ENCODE results near the gene GSTA2.
"Not testable (repeated sequence)": the region's sequence is repeated elsewhere in the genome, so short reads cannot be mapped to it uniquely, and the experiment has no call there.

The GSTA2 gene

DNA sequence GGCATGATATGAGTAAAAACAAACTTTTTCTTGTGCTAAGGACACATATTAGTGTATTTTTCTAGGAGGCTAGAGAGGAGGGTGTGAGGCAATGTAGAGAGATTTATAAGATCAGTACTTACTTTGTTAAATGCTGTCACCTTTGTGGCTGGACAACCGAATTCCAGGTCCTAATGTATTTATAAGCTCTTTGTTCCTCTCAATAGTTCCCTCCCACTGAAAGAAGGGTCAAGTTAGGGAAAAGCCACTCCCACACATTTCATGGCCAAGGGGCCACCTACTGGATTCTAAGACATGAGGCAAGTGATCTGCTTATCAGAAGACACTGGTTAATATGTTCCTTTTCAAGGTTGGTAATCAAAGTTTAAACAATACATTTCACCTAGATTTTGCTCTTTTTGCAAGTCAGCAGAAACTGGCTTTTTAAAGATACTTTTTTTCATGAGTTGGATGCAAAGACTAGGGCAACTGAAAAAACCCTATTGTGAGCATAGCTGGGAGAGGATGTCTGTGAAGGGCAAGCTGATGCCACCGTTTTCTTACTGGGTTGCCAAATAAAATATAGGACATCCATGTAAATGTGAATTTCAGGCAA is at the start of gene GSTA2:
GSTA2 (minus strand) TSS at position 154 of the 595 bp plus-strand sequence. CDS start 5,528 bp downstream, outside the sequence.
- DNase-seq (ENCODE audit: low read depth): not testable (repeated sequence)

DNA sequence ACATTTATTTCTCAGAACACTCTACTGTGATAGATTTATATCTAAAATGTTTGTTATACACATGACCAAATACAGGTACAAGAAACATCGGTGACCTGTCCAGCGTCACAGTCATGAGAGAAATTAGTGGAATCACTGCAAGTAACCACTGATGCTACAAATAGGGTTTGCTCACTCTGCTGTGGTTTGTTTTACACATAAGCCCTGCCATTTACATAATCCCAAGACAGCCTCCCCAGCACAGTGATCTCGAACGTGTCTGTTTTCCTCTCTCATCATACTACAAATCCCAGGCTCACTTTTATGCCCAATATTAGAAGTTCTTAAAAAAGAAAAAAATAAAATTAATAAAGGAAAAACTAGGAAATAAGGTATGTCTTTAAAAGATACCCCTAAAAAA is 46.5 kb upstream of the GSTA2 start:
- not testable (repeated sequence) for DNase-seq (ENCODE audit: low read depth)

DNA sequence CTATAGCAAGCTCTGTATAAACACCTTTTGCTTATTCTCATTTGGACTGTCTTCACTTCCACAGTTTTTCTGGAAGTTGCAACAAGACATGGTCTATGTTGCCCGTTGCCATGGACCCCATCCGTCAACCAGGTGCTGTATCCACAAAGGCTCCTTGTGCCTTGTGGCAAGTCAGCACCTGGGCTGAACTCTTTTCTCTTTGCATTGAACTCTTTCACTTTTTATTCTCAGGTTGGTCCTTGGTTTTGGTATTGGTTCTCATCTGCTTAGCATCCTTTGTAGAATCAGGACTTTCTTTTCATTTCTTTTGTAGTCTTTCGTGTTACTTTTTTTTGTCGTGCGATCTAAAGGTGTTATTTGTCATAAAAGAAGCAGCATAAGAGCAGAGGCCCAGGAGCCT is 45.4 kb upstream of the GSTA2 start:
- no peak for DNase-seq (ENCODE audit: low read depth)

DNA sequence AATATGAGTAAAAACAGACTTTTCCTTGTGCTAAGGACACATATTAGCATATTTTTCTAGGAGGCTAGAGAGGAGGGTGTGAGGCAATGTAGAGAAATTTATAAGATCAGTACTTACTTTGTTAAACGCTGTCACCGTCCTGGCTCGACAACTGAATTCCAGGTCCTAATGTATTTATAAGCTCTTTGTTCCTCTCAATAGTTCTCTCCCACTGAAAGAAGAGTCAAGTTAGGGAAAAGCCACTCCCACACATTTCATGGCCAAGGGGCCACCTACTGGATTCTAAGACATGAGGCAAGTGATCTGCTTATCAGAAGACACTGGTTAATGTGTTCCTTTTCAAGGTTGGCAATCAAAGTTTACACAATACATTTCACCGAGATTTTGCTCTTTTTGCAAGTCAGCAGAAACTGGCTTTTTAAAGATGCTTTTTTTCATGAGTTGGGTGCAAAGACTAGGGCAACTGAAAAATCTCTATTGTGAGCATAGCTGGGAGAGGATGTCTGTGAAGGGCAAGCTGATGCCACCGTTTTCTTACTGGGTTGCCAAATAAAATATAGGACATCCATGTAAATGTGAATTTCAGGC is 40.5 kb upstream of the GSTA2 start, which contains the start of gene GSTA1:
GSTA1 (minus strand) TSS at position 149 of the 588 bp plus-strand sequence. CDS start 4,549 bp downstream, outside the sequence.
- not testable (repeated sequence) for DNase-seq (ENCODE audit: low read depth)

DNA sequence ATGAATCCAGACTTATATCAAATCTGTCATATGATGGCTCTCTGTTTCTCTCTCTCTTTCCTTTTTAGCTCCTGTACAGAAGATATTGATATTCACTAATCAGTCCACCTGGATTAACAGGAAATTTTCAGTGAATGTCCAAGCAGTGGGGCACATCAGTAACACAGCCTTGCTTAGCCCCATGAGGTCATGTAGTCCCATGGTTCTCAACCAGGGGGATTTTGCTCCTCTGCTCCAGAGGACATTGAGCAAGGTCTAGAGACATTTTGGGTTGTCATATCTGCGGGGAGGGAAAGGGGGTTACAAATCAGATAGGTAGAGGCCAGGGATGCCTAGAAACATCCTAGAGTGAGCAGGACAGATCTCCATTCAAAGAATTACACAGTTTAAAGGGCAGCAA is 39.5 kb upstream of the GSTA2 start:
- DNase-seq (ENCODE audit: low read depth): no peak

DNA sequence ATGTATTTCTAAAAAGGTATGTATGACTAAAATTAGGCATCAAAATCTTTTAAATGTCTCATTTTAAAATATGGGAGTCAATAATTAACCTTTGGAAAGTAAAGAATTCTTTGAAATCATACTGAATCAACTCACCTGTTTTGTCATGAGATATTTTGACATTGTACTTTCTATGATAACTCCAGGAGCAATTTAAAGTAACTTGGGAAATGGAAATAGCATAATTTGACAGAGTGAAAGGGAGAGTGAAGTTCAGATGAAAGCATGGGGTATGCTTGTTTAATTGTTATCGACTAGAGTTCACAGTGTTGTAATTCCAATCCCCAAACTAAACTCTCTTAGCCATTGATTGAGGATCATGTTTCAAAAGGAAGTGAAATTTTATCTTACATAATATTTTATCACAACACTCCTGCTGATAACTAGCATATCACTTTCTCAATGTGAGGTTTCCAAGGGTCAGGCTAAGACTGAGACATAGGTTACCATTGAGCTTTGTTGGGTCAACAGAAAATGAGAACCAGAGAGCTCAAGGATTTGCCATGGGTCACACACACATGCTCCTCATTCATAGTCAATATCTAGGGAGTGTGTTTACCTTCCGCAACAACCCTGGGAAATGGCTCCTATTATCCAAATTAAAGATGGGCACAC is 38.0 kb upstream of the GSTA2 start:
- DNase-seq (ENCODE audit: low read depth): no peak

DNA sequence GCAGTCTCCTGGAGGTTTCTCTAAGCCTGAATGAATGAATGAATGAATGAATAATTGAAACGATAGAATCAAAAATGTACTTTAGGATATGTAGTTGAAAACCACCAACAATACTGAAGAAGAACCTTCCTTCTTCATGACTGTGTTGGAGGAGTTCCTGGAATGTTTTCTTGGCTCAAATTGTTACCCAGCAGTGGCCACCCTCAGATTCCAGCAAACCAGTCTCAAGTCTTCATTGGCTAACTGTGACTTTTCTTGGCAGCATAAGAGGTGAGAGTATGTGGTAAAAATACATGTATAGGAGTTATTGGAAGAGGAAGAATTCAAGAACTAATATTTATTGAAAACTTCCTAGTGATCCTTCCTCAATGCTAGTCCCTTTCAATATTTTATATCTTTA is 36.0 kb upstream of the GSTA2 start:
- not testable (repeated sequence) for DNase-seq (ENCODE audit: low read depth)

DNA sequence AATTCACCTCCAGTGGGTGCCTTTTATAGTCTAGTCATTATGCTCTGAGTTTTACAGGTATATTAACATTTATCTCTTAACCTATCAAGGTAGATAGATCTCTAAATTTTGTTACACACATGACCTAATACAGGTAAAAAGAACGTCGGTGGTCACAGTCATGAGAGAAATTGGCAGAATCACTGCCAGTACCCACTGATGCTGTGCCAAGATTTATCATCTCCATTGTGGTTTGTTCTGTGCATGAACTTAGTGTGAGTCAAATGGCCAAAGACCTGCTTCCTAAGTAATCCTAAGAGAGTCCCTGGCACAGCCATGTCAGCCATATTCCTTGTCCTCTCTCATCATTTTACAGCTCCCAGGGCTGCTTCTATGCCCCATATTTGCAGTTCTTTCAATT is 31.1 kb upstream of the GSTA2 start:
- DNase-seq (ENCODE audit: low read depth): not testable (repeated sequence)

DNA sequence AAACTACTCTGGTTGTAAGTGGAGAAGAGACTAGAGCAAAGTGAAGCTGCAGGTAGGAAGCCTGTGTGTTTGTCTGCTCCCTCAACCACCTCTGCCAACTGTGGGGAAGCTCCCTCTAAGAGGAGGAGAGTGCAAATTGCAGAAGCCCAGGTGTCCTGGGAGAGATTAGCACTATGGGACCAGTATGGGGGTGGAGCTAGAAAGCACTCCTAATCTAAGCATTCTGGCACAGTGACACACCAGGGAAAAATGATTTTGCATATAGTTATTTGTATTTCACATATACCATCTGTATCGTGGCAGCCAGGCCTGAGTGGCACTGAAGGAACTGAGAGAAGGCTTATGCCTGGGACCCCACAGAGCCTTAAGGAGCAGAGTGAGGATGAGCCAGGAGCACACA is 27.6 kb upstream of the GSTA2 start:
- DNase-seq (ENCODE audit: low read depth): no peak

DNA sequence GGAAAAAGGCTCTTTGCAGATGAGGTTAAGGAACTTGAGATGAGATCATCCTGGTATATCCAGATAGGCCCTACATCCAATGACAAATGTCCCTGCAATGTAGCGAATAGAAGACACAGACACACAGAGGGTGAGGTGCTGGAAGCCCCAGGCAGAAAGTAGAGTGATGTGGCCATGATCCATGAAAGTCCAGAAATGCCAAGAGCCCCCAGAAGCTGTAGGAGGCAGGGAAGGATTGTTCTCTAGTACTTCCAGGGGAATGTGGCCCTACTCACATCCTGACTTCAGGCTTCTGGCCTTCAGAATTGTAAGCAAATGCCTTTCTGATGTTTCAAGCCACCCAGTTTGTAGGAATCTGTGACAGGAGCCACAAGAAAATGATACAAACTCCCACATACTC is 26.4 kb upstream of the GSTA2 start:
- DNase-seq (ENCODE audit: low read depth): not testable (repeated sequence)

DNA sequence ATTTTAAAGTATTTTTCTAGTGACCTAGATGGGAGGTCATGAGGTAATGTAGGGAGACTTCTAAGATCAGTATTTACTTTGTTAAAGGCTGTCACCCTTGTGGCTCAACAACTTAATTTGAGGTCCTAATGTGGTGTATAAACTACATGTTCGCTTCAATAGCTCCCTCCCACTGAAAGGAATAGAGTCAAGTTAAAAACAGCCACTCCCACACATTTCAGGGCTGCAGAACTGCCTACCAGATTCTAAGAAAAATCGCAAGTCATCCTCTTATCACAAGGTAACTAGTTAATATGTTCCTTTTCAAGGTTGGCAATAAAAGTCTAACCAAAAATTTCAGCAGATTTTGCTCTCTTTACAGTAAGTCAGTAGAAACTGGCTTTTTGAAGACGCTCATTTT is 25.2 kb upstream of the GSTA2 start:
- DNase-seq (ENCODE audit: low read depth): no peak

DNA sequence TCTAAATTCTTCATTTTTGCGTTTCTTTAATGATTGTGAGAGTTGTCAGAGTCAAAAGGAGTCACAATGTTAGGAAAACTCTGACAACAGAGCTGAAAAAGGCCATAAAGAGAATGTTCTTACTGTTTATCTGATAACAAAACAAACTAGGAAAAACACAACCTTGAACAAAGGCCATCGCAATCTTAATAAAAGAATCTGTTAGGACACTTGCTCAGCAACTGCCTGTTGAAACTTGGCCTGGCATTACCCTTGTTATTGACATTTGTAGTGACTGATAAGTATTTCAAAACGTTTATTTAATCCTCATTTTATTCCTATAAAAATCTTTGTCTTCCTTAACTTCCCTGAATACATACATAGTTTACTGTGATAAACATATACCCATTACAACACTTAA is 24.6 kb upstream of the GSTA2 start:
- DNase-seq (ENCODE audit: low read depth): no peak

DNA sequence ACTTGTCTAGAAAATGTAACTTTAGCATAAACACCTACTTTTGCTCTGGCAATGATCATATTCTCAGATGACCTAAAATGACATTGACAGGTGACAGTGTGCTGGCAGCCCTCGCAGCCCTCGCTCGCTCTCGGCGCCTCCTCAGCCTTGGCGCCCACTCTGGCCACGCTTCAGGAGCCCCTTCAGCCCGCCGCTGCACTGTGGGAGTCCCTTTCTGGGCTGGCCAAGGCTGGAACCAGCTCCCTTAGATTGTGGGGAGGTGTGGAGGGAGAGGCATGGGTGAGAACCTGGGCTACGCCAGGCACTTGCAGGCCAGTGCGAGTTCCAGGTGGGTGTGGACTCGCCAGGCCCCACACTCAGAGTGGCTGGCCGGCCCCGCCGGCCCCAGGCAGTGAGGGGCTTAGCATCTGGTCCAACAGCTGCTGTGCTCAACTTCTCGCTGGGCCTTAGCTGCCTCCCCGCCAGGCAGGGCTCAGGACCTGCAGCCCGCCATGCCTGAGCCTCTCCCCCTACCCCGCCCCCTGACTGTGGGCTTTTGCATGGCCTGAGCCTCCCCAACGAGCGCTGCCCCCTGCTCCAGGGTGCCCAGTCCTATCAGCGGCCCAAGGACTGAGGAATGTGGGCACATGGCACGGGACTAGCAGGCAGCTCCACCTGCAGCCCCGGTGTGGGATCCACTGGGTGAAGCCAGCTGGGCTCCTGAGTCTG is 23.1 kb upstream of the GSTA2 start:
- DNase-seq (ENCODE audit: low read depth): no peak

DNA sequence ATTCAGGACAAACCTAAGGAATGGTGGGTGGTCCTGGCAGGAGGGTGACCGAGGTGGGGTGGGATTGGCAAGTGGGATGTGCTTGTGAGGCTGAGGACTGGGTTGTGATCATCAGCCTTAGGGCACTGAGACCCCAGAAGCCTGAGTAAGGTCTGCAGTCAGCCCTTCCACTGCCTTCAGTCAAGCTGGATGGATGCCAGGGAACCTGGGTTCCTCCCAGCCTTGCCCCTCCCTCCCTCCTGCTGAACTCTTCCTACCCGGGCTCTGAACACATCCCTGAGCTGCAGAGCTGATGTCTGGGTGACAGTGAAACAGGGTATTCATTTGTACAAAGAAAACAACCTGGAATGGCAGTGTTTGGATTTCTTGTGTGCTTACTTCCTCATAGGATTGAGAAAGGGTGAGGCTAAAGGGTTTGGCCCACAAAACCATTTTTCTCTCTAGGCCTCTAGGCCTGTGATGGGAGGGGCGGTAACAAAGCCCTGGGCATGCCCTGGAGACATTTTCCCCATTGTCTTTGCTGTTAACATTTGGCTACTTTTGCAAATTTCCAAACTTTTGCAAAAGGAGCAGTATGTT is 19.5 kb upstream of the GSTA2 start:
- DNase-seq (ENCODE audit: low read depth): not testable (repeated sequence)

DNA sequence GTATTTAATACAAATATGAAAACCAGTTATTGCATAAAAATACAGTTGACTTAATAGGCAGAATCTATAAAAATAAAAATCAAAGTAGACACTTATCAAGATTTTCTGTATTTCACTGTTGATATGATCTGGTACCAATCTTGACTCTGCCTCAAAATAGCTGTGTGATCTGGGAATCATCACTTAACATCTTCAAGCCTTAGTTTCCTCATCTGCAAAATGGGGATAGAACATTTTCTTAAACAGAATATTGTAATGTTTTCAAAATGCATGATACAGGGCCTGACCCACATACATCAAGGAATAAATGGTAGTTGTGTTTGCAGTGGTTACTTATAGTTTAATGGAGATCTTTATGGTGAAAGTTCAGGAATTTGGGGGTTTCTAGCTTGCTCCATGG is 18.9 kb upstream of the GSTA2 start:
- not testable (repeated sequence) for DNase-seq (ENCODE audit: low read depth)

DNA sequence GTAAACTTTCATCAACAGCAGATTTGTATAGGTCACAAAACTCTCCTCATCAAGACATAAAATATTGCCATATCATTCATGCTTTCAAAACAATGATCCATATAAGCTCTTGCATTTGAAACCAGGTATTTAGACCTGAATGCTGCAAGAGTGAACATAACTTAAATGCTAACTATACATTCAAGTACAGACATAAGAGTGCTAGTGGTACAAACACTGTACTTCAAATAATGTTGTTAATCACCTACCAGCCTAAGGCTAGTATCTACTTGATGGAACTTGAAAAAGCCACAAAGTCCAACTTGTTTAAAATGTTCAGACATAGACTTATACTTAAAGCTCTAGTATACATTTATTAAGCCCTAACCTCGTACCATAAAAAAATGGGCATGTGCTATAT is 16.0 kb upstream of the GSTA2 start:
- DNase-seq (ENCODE audit: low read depth): no peak

DNA sequence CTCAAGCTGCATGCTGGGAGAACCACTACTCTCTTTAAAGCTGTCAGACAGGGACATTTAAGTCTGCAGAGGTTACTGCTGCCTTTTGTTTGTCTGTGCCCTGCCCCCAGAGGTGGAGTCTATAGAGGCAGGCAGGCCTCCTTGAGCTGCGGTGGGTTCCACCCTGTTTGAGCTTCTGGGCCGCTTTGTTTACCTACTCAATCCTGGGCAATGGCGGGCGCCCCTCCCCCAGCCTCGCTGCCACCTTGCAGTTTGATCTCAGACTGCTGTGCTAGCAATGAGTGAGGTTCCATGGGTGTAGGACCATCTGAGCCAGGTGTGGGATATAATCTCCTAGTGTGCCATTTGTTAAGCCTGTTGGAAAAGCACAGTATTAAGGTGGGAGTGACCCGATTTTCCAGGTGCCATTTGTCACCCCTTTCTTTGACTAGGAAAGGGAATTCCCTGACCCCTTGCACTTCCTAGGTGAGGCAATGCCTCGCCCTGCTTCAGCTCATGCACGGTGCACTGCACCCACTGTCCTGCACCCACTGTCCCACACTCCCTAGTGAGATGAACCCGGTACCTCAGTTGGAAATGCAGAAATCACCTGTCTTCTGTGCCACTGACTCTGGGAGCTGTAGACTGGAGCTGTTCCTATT is 13.6 kb upstream of the GSTA2 start:
- not testable (repeated sequence) for DNase-seq (ENCODE audit: low read depth)

DNA sequence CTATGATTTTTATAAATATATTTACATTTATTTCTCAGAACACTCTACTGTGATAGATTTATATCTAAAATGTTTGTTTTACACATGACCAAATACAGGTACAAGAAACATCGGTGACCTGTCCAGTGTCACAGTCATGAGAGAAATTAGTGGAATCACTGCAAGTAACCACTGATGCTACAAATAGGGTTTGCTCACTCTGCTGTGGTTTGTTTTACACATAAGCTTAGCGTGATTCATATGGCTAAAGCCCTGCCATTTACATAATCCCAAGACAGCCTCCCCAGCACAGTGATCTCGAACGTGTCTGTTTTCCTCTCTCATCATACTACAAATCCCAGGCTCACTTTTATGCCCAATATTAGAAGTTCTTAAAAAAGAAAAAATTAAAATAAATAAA is 6.1 kb upstream of the GSTA2 start:
- not testable (repeated sequence) for DNase-seq (ENCODE audit: low read depth)

DNA sequence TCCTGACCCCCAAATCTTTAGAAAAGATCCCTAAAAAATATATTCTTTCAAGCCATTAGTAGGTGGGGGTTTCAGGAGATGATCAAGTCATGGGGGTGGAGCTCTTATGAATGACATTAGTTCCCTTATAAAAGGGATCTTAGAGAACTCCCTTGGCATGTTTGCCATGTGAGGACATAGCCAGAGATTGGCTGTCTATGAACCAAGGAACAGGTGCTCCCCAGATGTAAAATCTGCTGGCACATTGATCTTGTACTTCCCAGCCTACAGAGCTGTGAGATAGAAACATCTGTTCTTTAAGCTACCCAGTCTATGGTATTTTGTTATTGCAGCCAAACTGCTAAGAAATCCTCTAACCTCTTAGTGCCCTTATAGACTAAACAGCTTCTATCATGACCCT is 4.4 kb upstream of the GSTA2 start:
- DNase-seq (ENCODE audit: low read depth): not testable (repeated sequence)

DNA sequence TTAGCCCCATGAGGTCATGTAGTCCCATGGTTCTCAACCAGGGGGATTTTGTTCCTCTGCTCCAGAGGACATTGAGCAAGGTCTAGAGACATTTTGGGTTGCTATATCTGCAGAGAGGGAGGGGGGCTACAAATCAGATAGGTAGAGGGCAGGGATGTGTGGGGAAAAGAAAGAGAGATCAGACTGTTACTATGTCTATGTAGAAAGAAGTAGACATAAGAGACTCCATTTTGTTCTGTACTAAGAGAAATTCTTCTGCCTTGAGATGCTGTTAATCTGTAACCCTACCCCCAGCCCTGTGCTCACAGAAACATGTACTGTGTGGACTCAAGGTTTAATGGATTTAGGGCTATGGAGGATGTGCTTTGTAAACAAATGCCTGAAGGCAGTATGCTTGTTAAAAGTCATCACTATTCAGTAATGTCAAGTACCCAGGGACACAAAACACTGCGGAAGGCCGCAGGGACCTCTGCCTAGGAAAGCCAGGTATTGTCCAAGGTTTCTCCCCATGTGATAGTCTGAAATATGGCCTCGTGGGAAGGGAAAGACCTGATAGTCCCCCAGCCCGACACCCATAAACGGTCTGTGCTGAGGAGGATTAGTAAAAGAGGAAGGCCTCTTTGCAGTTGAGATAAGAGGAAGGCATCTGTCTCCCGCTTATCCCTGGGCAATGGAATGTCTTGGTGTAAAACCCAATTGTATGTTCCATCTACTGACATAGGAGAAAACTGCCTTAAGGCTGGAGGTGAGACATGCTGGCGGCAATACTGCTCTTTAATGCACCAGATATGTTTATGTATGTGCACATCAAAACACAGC is 1.4 kb downstream of the GSTA2 start:
- not testable (repeated sequence) for DNase-seq (ENCODE audit: low read depth)
